NCI-H1105 treated with DMSO at 0.1 percent for 48 hours (cell line): ENCODE measurements around the gene ERN1.
"Not testable (repeated sequence)": the region's sequence is repeated elsewhere in the genome, so short reads cannot be mapped to it uniquely, and the experiment has no call there.

ENCODE experiments used
- DNase-seq: peaks from one replicate; lab custom pipeline; 2025; lab: John Stamatoyannopoulos, UW

Gene ERN1

DNA sequence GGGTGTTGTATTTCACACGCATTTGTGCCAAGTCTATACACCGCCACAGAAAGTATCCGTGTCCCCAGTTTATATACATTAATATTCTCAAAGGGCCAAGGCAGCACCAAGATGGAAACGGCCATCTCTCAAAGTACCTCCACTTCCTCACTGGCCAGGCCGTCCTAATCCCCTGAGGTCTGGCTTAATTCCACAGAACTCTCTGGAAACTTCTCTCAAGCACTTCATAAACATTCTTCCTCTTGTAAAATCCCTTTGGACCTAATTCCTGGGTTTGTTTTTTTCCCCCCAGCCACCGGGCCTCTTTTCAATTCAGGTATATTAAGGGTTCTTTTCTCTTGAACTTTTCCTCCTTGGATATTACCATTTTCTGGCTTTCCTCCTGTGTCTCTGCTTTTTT lies 5.1 kb upstream of the ERN1 start:
- no peak for DNase-seq

DNA sequence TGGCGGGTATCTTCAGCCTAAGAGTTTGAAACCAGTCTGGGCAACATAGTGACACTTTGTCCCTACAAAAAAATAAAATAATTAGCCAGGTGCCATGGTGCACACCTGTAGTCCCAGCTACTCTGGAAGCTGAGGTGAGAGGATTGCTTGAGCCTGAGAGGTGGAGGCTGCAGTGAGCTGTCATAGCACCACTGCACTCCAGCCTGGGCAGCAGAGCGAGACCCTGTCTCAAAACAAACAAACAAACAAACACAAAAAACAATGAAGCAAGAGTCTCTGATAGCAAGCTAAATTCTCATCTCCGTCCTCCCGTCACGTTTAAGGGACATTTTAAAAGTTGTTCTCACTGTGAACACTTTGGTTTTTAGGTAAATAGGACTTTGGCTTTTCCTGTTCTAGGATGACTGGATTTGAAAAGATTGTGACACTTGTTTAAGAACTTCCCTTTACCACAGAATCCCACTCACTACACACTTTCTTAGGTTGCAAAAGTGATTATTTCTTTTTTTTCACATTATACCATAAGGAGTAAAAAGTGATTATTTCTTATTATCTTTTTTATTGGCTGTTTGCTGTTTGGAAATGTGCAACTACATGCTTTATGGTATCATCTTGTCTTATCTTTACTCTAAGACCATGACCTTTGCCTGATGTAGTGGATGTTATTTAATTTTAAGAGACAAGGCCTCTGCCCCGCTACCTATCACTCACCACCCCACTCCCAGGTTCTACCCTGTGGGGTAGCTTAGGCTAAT lies 4.4 kb upstream of the ERN1 start:
- DNase-seq: no peak

DNA sequence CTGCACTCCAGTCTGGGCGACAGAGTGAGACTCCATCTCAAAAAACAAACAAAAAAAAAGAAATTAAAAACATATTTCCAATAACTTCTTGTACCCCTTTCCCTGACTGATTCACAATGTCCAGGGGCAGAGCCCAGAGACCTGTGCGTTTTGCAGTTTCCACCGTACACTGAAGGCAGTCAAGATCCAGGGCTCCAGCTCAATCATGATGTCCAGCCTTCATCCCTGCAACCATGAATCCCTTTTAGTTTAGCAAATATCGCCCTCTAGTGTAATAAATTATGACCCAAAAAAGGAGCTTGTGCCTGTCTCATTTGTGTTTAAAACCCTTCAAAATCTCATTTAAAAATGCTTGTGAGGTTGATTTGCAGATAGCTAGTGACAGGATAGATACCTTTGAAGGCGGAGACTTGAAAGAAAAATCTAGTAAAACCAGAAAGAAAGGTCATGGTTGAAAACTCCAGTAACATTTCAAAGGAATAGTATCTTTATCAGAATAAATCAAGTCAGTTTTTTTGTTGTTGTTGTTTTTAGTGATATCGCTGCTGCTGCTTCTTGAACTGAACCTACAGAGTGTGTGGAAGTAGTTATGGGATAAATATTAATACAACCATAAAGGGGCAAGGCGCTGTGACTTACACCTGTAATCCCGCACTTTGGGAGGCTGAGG lies 3.7 kb upstream of the ERN1 start:
- DNase-seq: peak; percentile 67

- no peak for DNase-seq
Observed at GRCh38 chr17:64131606-64132270, 1.8 kb upstream of the ERN1 start.

GRCh38 chr17:64130559-64131001 lies 636 bp upstream of the ERN1 start:
- DNase-seq: no peak

GRCh38 chr17:64129515-64129764 lies 504 bp downstream of the ERN1 start:
- DNase-seq: no peak

- no peak for DNase-seq
Observed at GRCh38 chr17:64128787-64129514, 993 bp downstream of the ERN1 start.

- DNase-seq: no peak
Observed at GRCh38 chr17:64126918-64127317, 3.0 kb downstream of the ERN1 start.

DNA sequence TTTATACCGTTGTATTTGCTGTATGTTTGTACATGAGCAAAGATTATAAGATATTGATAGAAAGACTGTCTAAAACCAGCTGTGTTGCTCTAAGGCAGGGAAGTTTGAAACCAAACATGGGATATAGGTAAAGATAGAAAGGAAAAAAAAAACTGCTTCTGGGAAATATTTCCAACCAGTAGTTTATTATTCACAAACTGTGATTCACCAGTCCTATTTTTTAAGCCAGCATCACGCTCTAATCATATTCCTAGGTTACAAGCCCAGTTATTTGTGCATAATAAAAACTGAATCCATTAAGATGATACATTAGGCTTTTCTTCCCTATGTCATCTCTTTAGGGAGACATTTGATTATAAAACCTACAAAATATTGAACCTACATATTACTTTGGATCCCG lies 4.0 kb downstream of the ERN1 start:
- DNase-seq: no peak

DNA sequence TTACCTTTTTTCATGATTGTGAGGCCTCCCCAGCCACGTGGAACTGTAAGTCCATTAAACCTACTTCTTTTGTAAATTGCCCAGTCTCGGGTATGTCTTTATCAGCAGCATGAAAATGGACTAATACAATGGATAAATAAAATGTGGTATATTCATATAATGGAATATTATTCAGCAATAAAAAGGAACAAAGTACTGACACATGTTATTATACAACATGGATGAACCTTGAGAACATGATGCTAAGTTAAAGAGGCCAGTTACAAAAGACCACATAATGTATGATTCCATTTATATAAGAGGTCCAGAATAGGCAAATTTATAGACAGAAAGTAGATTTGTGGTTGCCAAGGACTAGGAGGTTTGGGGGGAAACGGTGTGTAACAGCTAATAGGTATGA lies 5.3 kb downstream of the ERN1 start:
- no peak for DNase-seq

- no peak for DNase-seq
Observed at GRCh38 chr17:64123114-64123513, 6.8 kb downstream of the ERN1 start.

GRCh38 chr17:64120972-64121786 lies 8.8 kb downstream of the ERN1 start:
- DNase-seq: not testable (repeated sequence)

- no peak for DNase-seq
Observed at GRCh38 chr17:64120159-64120810, 9.7 kb downstream of the ERN1 start.

- peak; percentile 64 for DNase-seq
Observed at GRCh38 chr17:64117981-64118979, 11.7 kb downstream of the ERN1 start.

DNA sequence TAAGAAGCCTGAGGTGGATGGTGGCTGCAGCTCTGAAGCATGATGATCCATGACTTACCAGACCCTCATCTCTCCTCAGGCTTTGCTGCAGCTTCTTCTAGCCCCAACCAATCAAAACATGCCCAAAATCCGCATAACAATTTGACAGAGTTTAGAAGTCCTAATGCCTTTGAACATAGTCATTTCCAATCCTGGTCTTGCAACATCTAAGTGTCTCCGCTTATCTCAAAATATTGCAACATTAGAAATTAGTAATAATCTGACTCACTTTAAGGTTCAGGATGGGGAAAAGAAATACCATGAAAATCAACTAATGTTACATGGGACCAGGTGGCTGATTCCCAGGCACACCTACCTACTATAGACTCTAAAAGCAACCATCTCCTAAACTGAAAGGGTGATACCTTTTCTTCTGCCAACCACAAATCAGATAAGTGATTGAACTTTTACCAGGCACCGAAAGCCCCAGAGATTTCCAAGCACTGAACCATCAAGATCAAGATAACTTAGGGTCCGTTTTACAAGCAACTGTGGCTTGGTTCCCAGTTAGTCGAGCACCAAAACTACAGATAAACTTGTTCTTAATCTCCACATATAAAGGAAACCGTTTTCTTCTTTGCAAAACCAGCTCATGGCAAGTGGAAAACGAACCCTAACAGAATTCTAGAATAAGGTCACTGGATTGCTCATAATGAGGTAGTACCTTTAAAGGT lies 14.0 kb downstream of the ERN1 start:
- no peak for DNase-seq

GRCh38 chr17:64115043-64115698 lies 14.8 kb downstream of the ERN1 start:
- no peak for DNase-seq

- no peak for DNase-seq
Observed at GRCh38 chr17:64113006-64113405, 16.9 kb downstream of the ERN1 start.

GRCh38 chr17:64111831-64112230 lies 18.1 kb downstream of the ERN1 start:
- no peak for DNase-seq
